NCI-H748 (cell line): ENCODE measurements around the gene LBX2.
"Not testable (repeated sequence)": the region's sequence is repeated elsewhere in the genome, so short reads cannot be mapped to it uniquely, and the experiment has no call there.

Experiments used
- DNase-seq: peaks from one replicate; lab custom pipeline; 2025; ENCODE audit not compliant: unreplicated experiment; lab: John Stamatoyannopoulos, UW

The LBX2 gene

GRCh38 chr2:74486141-74486540 is 13.3 kb downstream of the LBX2 start:
- DNase-seq: no peak

GRCh38 chr2:74483675-74484164 is 15.7 kb downstream of the LBX2 start:
- not testable (repeated sequence) for DNase-seq

GRCh38 chr2:74482801-74483674 is 16.4 kb downstream of the LBX2 start, which contains the start of the genes CCDC142 and TTC31:
CCDC142 (minus strand) TSS chr2:74482998; CDS start chr2:74482837, 161 bp downstream.
TTC31 (plus strand) TSS chr2:74483081; CDS start chr2:74483096, 15 bp downstream.
- peak; percentile 94 for DNase-seq

- DNase-seq: peak; percentile 71
Measured at GRCh38 chr2:74481961-74482800, 17.2 kb downstream of the LBX2 start.

GRCh38 chr2:74481431-74481830 is 18.0 kb downstream of the LBX2 start:
- DNase-seq: no peak

GRCh38 chr2:74474899-74475298 is 24.5 kb downstream of the LBX2 start:
- peak; percentile 3 for DNase-seq

- no peak for DNase-seq
Measured at GRCh38 chr2:74474481-74474880, 24.9 kb downstream of the LBX2 start.

GRCh38 chr2:74472945-74473258 is 26.5 kb downstream of the LBX2 start:
- no peak for DNase-seq

GRCh38 chr2:74472086-74472944 is 27.1 kb downstream of the LBX2 start, which contains the start of gene MRPL53:
MRPL53 (minus strand) TSS chr2:74472680; CDS start chr2:74472660, 20 bp downstream.
- DNase-seq: peak; percentile 91

GRCh38 chr2:74471332-74472065 is 27.9 kb downstream of the LBX2 start:
- no peak for DNase-seq

- not testable (repeated sequence) for DNase-seq
Measured at GRCh38 chr2:74470742-74471141, 28.7 kb downstream of the LBX2 start.

- no peak for DNase-seq
Measured at GRCh38 chr2:74464406-74464805, 35.0 kb downstream of the LBX2 start.

GRCh38 chr2:74462786-74463105 is 36.7 kb downstream of the LBX2 start:
- DNase-seq: no peak

GRCh38 chr2:74462054-74462785 is 37.2 kb downstream of the LBX2 start:
- DNase-seq: no peak

- DNase-seq: peak; percentile 6
Measured at GRCh38 chr2:74461187-74462053, 38.0 kb downstream of the LBX2 start.

- not testable (repeated sequence) for DNase-seq
Measured at GRCh38 chr2:74460187-74460586, 39.2 kb downstream of the LBX2 start.

GRCh38 chr2:74459503-74460118 is 39.8 kb downstream of the LBX2 start:
- not testable (repeated sequence) for DNase-seq

GRCh38 chr2:74458938-74459363 is 40.5 kb downstream of the LBX2 start:
- DNase-seq: peak; percentile 14
